Panc1 (cell line): ENCODE data around the gene FMO2. TPM values are rescaled to one million over a fixed set of nuclear protein-coding genes. Genes with fewer than 3 reads are reported as not detected.

Source experiments
- ATAC-seq: fragments of 200-7000 bp; cut with Tn5 transposase; 2 replicates; pipeline ENCODE4 v1.9.1; 2020; ENCODE audit warnings: mild to moderate bottlenecking, moderate library complexity
- BruUV-seq: library from RNA; stranded (reverse); fragments of 400-500 nt; replicated peaks from 2 replicates; lab custom pipeline; 2021; lab: Mats Ljungman, UMichigan
- CTCF ChIA-PET: fragments of 300-600 bp; sonication (Branson Sonifier 250); formaldehyde crosslinking; loops from one replicate; lab custom pipeline; 2022; ENCODE audit warnings: antibody characterized with exemption; lab: Charles Lee
- POLR2A ChIA-PET: fragments of 300-600 bp; sonication (Branson Sonifier 250); formaldehyde crosslinking; loops from one replicate; lab custom pipeline; 2022; ENCODE audit warnings: antibody characterized with exemption; lab: Charles Lee
- DNase-seq: peaks from one replicate; pipeline ENCODE4 v3.0.0-alpha.2; 2010; ENCODE audit warnings: low read depth, low spot score
- H3K27ac ChIP-seq: 2 replicates; pipeline ENCODE4 v1.5.1; 2011; ENCODE audit warnings: mild to moderate bottlenecking, low read length, inconsistent platforms
- H3K27me3 ChIP-seq: fragments of 200-500 bp; sonication (Bioruptor generic); 2 replicates; pipeline ENCODE4 v1.6.0; 2014; ENCODE audit warnings: low read length, inconsistent platforms; ENCODE audit not compliant: control insufficient read depth, insufficient read depth
- H3K36me3 ChIP-seq: fragments of 200-500 bp; sonication (Bioruptor generic); 2 replicates; pipeline ENCODE4 v1.5.1; 2014; ENCODE audit warnings: inconsistent platforms, mild to moderate bottlenecking, low read length, moderate library complexity; ENCODE audit not compliant: control insufficient read depth, insufficient read depth
- H3K4me1 ChIP-seq: 2 replicates; pipeline ENCODE4 v1.5.1; 2011; ENCODE audit warnings: inconsistent platforms, mild to moderate bottlenecking, low read length, moderate library complexity; ENCODE audit not compliant: control insufficient read depth, insufficient read depth
- H3K4me3 ChIP-seq, 2 experiments: 2 replicates each; pipeline ENCODE4 v1.5.1; 2011 to 2012; ENCODE audit warnings: low read depth in 2 of 2, low read length in 2 of 2, mild to moderate bottlenecking in 2 of 2, inconsistent platforms in 1 of 2, moderate library complexity in 1 of 2
- H3K9me3 ChIP-seq: fragments of 200-500 bp; sonication (Bioruptor generic); 2 replicates; pipeline ENCODE4 v1.5.1; 2014; ENCODE audit warnings: low read depth, mild to moderate bottlenecking, inconsistent platforms, low read length, moderate library complexity; ENCODE audit not compliant: control insufficient read depth, insufficient read depth
- POLR2AphosphoS5 ChIP-seq: IDR thresholded peaks from 2 replicates; pipeline ENCODE4 v1.6.1; 2012; ENCODE audit warnings: mild to moderate bottlenecking, low read depth, low read length, moderate library complexity
- SIN3A ChIP-seq: IDR thresholded peaks from 2 replicates; pipeline ENCODE4 v1.6.1; 2012; ENCODE audit warnings: low read depth, mild to moderate bottlenecking, low read length, moderate library complexity, borderline replicate concordance; ENCODE audit not compliant: insufficient read depth
- TCF7L2 ChIP-seq: IDR thresholded peaks from 2 replicates; pipeline ENCODE4 v1.6.1; 2011; ENCODE audit warnings: mild to moderate bottlenecking, low read depth, low read length, inconsistent platforms
- in situ Hi-C: cut with HindIII; loops from 2 replicates; pipeline ENCODE4 v1.10.0; 2016; ENCODE audit warnings: low sequenced_read_pairs, low pct_unique_long_range_greater_than_20kb
- intact Hi-C: fragments of 100-400 bp; cut with micrococcal nuclease; formaldehyde crosslinking; loops from one replicate; pipeline ENCODE4 v1.10.0; 2022; ENCODE audit not compliant: unreplicated experiment
- total RNA-seq: library from RNA; stranded (reverse); gene quantifications from one replicate; pipeline ENCODE4 v1.2.1, GENCODE V29; 2021; ENCODE audit not compliant: unreplicated experiment
- TF ChIP-seq, protein P1 (sequence below): fragments of 450-650 bp; IDR thresholded peaks from 2 replicates; pipeline ENCODE4 v1.5.1; 2017; ENCODE audit warnings: mild to moderate bottlenecking
- TF ChIP-seq, protein P2 (sequence below), 2 experiments: IDR thresholded peaks; 2 replicates each; pipeline ENCODE4 v1.6.1; 2011 to 2012; ENCODE audit warnings: low read depth in 2 of 2, control low read depth in 1 of 2, low read length in 1 of 2, mild to moderate bottlenecking in 1 of 2, moderate library complexity in 1 of 2; ENCODE audit not compliant: insufficient read depth in 1 of 2

The FMO2 gene
- total RNA-seq, 1 experiment from 2014 or later, result 0.08 TPM

DNA sequence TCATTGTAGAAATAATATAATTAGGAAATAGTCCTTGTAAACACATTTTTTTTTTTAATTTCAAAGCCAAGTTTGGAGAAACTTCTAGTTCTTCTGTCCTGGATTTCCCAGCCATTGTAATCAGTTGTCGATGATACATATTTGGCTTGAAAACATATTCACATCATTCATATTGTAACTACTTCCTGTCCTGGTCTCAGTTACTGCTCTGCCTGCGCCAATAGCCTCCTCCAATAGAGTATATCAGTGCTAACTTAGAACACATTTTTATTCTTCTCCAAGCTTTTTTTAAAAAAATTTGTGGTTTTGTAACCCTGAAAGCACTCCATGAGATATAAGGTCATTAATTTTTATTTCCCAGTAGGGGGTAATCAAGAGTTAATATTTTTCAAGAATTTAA is 46.1 kb upstream of the FMO2 start:
- intact Hi-C loops, result no loop called here
- CTCF ChIA-PET, result no interaction called here
- no peak for DNase-seq

DNA sequence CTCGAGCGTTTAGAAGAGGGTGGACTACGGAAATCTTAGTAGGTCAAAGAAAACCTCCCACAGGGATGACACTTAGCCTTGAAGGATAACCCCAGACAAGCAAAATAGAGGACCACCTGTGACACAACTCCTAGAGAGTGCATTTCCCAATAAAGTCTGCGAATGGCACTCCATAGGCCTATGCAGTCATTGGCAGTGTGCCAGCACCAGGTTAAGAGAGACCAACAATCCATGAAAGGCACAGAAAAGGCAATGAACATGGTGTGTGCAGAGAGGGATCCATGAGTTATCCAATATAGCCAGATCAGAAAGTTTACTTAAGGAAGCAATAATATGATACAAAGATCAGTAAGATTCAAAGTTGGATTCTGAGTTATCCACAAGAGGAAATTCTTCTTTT is 45.2 kb upstream of the FMO2 start:
- TF ChIP-seq TCF7L2 (no peak), POLR2AphosphoS5 (no peak), SIN3A (no peak)
- TF ChIP-seq, protein P1, sequence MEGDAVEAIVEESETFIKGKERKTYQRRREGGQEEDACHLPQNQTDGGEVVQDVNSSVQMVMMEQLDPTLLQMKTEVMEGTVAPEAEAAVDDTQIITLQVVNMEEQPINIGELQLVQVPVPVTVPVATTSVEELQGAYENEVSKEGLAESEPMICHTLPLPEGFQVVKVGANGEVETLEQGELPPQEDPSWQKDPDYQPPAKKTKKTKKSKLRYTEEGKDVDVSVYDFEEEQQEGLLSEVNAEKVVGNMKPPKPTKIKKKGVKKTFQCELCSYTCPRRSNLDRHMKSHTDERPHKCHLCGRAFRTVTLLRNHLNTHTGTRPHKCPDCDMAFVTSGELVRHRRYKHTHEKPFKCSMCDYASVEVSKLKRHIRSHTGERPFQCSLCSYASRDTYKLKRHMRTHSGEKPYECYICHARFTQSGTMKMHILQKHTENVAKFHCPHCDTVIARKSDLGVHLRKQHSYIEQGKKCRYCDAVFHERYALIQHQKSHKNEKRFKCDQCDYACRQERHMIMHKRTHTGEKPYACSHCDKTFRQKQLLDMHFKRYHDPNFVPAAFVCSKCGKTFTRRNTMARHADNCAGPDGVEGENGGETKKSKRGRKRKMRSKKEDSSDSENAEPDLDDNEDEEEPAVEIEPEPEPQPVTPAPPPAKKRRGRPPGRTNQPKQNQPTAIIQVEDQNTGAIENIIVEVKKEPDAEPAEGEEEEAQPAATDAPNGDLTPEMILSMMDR, result no peak
- TF ChIP-seq, protein P2, sequence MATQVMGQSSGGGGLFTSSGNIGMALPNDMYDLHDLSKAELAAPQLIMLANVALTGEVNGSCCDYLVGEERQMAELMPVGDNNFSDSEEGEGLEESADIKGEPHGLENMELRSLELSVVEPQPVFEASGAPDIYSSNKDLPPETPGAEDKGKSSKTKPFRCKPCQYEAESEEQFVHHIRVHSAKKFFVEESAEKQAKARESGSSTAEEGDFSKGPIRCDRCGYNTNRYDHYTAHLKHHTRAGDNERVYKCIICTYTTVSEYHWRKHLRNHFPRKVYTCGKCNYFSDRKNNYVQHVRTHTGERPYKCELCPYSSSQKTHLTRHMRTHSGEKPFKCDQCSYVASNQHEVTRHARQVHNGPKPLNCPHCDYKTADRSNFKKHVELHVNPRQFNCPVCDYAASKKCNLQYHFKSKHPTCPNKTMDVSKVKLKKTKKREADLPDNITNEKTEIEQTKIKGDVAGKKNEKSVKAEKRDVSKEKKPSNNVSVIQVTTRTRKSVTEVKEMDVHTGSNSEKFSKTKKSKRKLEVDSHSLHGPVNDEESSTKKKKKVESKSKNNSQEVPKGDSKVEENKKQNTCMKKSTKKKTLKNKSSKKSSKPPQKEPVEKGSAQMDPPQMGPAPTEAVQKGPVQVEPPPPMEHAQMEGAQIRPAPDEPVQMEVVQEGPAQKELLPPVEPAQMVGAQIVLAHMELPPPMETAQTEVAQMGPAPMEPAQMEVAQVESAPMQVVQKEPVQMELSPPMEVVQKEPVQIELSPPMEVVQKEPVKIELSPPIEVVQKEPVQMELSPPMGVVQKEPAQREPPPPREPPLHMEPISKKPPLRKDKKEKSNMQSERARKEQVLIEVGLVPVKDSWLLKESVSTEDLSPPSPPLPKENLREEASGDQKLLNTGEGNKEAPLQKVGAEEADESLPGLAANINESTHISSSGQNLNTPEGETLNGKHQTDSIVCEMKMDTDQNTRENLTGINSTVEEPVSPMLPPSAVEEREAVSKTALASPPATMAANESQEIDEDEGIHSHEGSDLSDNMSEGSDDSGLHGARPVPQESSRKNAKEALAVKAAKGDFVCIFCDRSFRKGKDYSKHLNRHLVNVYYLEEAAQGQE (IDR thresholded peaks at IDR 0.05; ENCODE audit: insufficient read depth in 1 of 2, low read depth in 2 of 2, low read length in 1 of 2), result no peak
- ChIA-PET CTCF (no interaction called here), POLR2A (no interaction called here)
- H3K27me3 ChIP-seq, result no peaks in the 10 kb centered on the region
- no peaks in the 10 kb centered on the region for H3K9me3 ChIP-seq
- BruUV-seq, result no TSS peak
- no peak overlapping the region for H3K27ac ChIP-seq
- intact Hi-C loops (no loop called here), in situ Hi-C loops (no loop called here)
- no peaks in the 10 kb centered on the region for H3K36me3 ChIP-seq
- DNase-seq (no peak), ATAC-seq (no peak)
- H3K4me3 ChIP-seq, result no peak overlapping the region
- H3K4me1 ChIP-seq, result no peaks in the 10 kb centered on the region

More for the DNA sequence above, 46.1 kb upstream of the FMO2 start:
- no TSS peak for BruUV-seq
- POLR2A ChIA-PET, result no interaction called here
- in situ Hi-C loops, result no loop called here
- Histone ChIP-seq H3K9me3 (no peaks in the 10 kb centered on the region), H3K27ac (no peak overlapping the region), H3K36me3 (no peaks in the 10 kb centered on the region), H3K27me3 (no peaks in the 10 kb centered on the region), H3K4me3 (no peak overlapping the region), H3K4me1 (no peaks in the 10 kb centered on the region)
- no peak for ATAC-seq
- no peak for TF ChIP-seq TCF7L2
- TF ChIP-seq, protein P2 (IDR thresholded peaks at IDR 0.05; ENCODE audit: insufficient read depth in 1 of 2, low read depth in 2 of 2, low read length in 1 of 2), result no peak
- TF ChIP-seq, protein P1, result no peak
- TF ChIP-seq SIN3A, result no peak
- TF ChIP-seq POLR2AphosphoS5, result no peak
